HG02678 (cell line): Measurements from ENCODE around the gene ARGFX.
"Not testable (repeated sequence)": the region's sequence is repeated elsewhere in the genome, so short reads cannot be mapped to it uniquely, and the experiment has no call there.

Experiments
- ATAC-seq: cut with Tn5 transposase; IDR thresholded peaks from one replicate; pipeline ENCODE4 v1.9.1; 2021; ENCODE audit warnings: mild to moderate bottlenecking, moderate library complexity; ENCODE audit not compliant: unreplicated experiment

The ARGFX gene

DNA sequence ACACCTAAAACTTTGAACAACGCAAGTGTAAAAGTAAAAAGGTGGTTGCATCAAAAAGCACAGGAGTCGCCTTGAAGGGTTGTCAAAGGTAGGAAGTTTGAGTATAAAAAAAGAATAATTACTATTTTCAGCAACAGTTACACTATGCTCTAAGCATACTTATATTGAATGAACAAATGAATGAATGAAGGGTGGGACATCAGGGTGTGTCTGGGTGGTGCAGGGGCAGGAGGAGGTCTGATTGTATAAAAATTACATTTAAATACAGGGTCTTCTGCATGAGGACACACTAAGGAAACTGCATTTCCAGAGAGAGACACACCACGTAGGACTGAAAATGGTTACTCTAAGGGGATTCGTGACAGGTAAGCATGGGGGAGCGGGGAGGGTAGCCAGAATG is at the start of gene ARGFX:
ARGFX (plus strand) TSS at position 301 of the 400 bp plus-strand sequence. CDS start 2,765 bp downstream, outside the sequence.
- no peak for ATAC-seq

- no peak for ATAC-seq
Measured at GRCh38 chr3:121517953-121518655, 49.6 kb upstream of the ARGFX start.

DNA sequence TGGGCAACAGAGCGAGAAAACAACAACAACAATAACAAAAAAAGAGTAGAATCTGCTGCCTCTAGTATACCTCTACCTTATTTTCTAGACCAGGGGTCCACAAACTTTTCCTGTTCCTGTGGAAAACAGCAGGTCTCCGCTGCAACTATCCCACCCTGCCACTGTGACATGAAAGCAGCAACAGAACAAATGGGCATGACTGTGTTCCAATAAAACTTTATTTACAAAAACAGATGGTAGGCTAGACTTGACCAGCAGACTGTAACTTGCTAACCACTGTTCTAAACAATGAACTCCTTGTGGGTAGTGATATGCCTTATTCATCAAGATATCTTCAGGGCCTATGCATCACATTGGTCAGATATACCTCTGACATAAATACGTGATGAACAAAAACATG is 47.2 kb upstream of the ARGFX start:
- ATAC-seq, result no peak

DNA sequence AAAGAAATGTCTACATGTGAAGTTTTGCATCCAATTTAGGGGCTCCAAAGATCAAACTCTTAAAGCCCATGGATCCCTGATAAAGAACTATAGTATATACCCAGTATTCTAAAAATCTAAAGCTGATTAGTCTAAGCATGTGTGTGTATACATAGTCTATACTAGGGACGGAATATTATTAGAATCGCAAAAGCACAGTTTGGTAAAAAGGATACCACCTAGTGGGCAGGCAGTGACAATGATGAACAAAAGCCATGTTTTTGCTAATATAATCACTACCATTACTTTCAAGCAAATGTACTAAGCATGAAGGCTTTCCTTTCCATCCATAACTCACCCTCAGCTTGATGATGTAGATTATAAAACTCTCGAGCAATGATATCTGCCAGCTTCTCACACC is 38.4 kb upstream of the ARGFX start:
- no peak for ATAC-seq

- ATAC-seq, result no peak
Measured at GRCh38 chr3:121531269-121531668, 36.5 kb upstream of the ARGFX start.

GRCh38 chr3:121542924-121543323 is 24.8 kb upstream of the ARGFX start:
- ATAC-seq, result no peak

DNA sequence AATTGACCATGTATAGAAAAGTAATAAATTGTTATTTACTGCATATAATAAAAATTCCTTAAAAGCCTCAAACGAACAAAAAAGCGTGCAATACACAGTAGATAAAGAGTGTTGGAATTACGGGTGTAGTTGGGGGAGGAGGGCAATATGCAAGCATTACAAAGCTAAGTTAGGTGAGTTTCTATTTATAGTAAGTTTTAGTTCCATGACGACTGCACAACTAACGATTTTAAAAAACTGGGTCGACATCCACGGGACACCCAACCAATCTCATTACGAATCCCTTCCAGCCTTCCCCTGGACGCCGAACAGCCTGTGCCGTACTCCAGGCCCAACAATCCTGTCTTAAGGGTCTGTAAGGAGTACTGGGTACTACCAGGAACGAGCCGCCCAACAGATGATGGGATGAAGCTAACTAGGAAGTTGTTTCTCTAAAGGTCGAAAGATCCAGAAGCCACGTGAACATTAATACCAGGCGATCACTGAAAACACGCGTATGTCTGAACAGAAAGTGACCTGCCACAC is 22.6 kb upstream of the ARGFX start:
- ATAC-seq, result no peak

DNA sequence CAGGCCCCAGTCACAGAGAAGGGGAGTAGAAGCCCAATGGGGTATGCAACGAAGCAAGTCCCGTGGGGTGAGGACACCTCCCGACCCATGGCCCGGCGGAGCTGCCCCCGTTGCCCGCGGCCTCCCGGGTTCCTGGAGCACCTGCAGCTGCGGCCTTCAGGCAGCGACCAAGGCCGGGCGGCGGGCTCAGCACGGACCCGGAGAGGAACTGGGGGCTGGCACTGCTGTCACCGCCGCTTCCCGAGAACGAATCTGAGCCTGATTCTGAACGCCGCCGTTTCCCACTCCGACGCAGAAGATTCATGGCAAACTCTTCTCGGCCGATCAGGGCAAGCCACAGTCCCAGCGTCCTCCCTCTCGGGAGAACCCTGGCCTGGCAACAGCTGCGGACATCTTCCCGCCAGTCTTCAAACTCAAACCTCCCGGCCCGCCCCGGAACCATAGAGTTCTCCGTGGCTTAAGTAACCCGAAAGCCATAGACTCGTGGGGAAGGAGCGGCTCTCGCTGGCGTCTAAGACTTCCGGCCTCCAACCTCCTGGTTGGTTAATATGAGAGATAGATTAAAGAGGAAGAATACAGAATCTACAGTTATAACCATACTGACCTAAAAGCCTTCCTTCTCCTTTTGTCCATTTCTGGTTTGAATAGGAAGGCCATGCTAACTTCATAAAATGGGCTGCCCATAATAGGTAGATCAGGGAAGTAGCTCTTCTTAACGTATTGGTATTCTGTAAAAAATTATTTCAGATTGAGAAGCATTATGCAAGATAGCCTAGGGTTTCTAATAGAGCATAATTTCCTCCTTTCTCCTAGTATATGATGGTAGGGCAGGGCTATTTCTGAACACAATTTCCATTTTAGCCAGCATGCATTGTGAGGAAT is 21.9 kb upstream of the ARGFX start, which contains the start of gene POLQ:
POLQ (minus strand) TSS at position 415 of the 882 bp plus-strand sequence; CDS start at position 304, 111 bp downstream.
- peak; percentile 73 for ATAC-seq

GRCh38 chr3:121552379-121552778 is 15.4 kb upstream of the ARGFX start:
- no peak for ATAC-seq

- ATAC-seq, result no peak
Measured at GRCh38 chr3:121552797-121553196, 15.0 kb upstream of the ARGFX start.

DNA sequence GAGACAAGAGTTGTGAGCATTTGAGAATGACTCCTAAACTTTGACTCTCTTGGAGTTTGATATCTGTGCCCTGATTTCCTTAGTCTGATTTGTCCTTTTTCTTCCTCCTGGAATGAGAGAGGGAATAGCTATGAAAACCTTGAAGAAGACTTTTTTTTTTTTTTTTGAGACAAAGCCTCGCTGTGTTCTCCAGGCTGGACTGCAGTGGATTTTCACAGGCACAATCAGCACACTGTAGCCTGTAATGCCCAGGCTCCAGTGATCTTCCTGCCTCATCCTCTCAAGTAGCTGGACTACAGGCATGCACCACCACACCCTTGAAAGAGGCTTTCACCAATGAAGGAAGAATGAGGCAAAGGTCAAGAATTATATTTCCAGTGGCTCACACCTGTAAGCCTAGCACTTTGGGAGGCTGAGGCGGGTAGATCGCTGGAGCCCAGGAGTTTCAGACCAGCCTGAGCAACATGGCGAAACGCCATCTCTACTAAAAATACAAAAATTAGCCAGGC is 10.3 kb upstream of the ARGFX start:
- ATAC-seq, result no peak

DNA sequence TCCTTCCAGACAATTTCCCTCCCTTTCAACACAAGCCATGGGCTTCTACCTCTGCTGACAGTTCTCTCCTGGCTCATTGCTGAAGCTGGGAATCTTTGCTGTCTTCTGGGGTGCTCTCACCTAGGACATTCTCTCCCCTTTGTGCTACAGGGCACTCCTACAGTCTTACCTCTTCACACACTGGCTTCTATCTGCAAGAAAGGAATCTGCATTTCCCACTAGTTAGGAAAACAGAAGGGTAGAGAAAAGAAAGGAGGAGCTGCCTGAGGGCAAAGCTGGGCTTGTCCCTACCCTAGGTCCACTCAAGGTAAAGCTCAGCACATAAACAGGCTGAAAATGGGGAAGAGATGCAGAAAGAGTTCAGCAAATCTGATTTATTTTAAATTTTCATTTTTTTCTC is 5.6 kb upstream of the ARGFX start:
- ATAC-seq, result no peak

GRCh38 chr3:121566773-121567172 is 976 bp upstream of the ARGFX start:
- no peak for ATAC-seq

DNA sequence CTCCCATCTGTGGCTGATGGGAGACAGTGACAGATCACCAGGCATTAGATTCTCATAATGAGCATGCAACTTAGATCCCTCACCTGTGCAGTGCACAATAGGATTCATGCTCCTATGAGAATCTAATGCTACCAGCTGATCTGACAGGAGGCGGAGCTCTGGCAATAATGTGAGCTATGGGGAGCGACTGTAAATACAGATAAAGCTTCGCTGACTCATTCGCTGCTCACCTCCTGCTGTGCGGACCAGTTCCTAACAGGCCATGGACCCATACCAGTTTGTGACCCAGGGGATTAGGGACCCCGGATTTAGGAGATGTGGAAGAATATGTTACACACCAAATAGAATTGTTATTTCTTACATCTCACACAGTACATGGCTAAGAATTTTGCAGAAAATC is 6.7 kb downstream of the ARGFX start:
- ATAC-seq, result no peak

DNA sequence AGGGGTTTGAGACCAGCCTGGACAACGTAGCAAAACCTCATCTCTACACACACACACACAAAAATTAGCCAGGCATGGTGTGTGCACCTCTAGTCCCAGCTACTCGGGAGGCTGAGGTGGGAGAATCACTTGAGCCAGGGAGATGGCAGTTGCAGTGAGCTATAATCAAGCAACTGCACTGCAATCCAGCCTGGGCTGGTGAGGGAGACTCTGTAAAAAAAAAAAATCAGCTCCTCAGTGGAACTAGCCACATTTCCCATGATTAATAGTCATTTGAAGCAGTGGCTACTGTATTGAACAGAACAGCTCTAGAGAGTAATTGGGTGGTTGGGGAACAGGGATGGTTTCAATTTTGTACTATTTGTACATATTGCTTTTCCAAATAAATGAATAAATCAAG is 13.9 kb downstream of the ARGFX start:
- no peak for ATAC-seq

- no peak for ATAC-seq
Measured at GRCh38 chr3:121584418-121584817, 16.7 kb downstream of the ARGFX start.

DNA sequence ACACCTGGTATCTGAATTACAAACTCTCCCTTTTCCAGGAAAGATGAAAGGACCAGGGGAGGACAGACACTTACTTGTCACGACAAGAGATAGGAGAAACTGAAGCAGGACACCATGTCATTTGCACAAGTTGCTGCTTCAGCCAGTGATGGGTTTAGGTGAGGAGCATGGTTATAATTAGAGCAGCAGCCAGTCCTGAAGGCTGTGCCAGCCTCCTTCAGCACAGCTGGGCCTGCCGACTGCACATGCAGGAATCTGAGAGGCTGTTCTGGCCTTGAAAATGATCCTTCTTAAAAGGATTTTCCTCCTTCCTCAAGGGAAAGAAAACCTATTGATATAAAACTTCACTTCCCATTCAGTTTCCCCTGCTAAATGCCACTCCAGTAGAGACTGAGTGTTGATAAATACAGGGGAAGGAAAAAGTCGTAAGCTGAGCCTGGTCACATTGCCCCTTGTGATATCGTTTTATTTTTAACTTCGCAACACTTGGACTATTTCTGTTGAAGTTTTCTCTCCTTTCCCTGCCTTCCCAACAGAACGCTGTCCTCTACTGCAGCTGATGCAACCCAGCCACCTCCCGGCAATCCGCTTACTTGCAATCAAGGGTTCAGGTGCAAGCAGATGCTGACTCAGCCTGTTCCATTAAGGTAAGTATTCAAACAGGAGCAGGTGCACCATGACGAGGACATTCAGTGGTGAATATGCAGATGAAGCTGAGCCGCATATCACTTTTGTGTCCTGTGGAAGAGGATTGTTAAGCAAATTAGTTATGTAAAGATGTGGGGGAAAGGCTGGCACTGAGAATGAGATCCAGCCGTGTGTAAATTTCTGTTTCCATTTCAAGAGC is 25.3 kb downstream of the ARGFX start, which contains the start of gene FBXO40:
FBXO40 (plus strand) TSS at position 524 of the 847 bp plus-strand sequence. CDS start 27,197 bp downstream, outside the sequence.
- ATAC-seq, result peak; percentile 86

- ATAC-seq, result not testable (repeated sequence)
Measured at GRCh38 chr3:121593806-121594205, 26.1 kb downstream of the ARGFX start.

DNA sequence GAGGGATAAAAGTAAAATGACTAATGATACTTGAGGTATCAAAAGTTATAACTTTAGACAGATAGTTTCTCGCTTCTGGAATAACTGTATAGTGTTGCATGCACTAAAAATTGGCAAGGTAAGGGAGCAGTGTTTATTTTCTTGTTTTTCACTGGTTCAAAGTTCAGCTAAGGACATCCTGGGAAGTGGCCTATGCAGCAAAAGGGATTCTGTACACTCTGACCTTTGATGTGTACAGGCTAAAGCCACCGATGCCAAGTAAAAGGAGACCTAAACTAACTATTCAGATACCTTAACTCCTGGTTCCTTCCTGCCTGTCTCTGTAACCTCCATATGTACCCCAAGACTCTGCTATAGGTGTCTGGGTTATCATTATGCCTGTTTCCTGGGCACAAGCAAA is 27.1 kb downstream of the ARGFX start:
- no peak for ATAC-seq

GRCh38 chr3:121595765-121596406 is 28.1 kb downstream of the ARGFX start:
- no peak for ATAC-seq
